Pancreas (tissue), 10 donors: Measurements from ENCODE around the gene MCF2L2. TPM values are rescaled to one million over a fixed set of nuclear protein-coding genes. Genes with fewer than 3 reads are reported as not detected.

Experiments
- ATAC-seq, 4 donors: fragments of 200-7000 bp; cut with Tn5 transposase; one replicate each; pipeline versions ENCODE4 v1.8.0 to v1.9.1; 2020; ENCODE audit warnings: mild to moderate bottlenecking in 4 of 4, moderate library complexity in 4 of 4
- DNase-seq, 6 donors: peaks; one replicate each; pipeline ENCODE4 v3.0.0-alpha.2; 2020
- FAIRE-seq: peaks from 2 replicates; lab custom pipeline; 2012; peaks lifted over from hg19 to GRCh38; lab: Jason Lieb, UNC
- H3K27ac ChIP-seq, 4 donors: fragments of 200-600 bp; sonication (generic); 1 replicate in 3 of 4; 2 replicates in 1 of 4; pipeline versions ENCODE4 v1.5.0 to v1.8.0; 2020
- H3K27me3 ChIP-seq, 4 donors: fragments of 200-600 bp; one replicate each; pipeline ENCODE4 v1.8.0; 2021
- H3K36me3 ChIP-seq, 3 donors: fragments of 200-600 bp; sonication (generic) in 1 of 3; one replicate each; pipeline versions ENCODE4 v1.5.0 to v1.8.0; 2020 to 2021
- H3K4me1 ChIP-seq, 3 donors: fragments of 200-600 bp; one replicate each; pipeline ENCODE4 v1.8.0; 2021
- H3K4me3 ChIP-seq, 4 donors: fragments of 200-600 bp; sonication (generic) in 2 of 4; one replicate each; pipeline versions ENCODE4 v1.5.0 to v1.8.0; 2020 to 2021
- H3K9me3 ChIP-seq, 4 donors: fragments of 200-600 bp; one replicate each; pipeline ENCODE4 v1.8.0; 2021
- CTCF ChIP-seq, 4 donors: fragments of 200-600 bp; sonication (generic) in 3 of 4; IDR thresholded peaks; one replicate each; pipeline versions ENCODE4 v1.5.0 to v1.8.0; 2021; ENCODE audit warnings: antibody characterized with exemption in 4 of 4
- WGBS, 2 donors: extraction: QIAGEN DNeasy Blood & Tissue Kit; methylation state at CpG; one replicate each; pipeline ENCODE4 v1.1.7; 2013; 5-methylcytosine and 5-hydroxymethylcytosine counted together
- intact Hi-C, 3 donors: fragments of 100-400 bp; cut with DNase I; formaldehyde crosslinking; loops; one replicate each; pipeline versions ENCODE4 v1.11.1 to v1.14.2; 2022
- polyA plus RNA-seq, 2 donors: library from polyadenylated mRNA; stranded (reverse); fragments of 200-250 nt; gene quantifications; one replicate each; pipeline ENCODE4 v1.2.3, GENCODE V29; 2013
- total RNA-seq, 6 donors: library from RNA; stranded (reverse); fragmentation: NEBNext Ultra II Directional in 4 of 6; extraction: Animal tissue kit (Norgen Biotek cat#: 25700) in 4 of 6; gene quantifications; one replicate each; pipeline versions ENCODE4 v1.2.1 to v1.2.4, GENCODE V29; 2021 to 2023
- donor health status: healthy with polysubstance abuse.
- donor health status: DM: no; HTN: no; CAD: no; lungs with moderate emphysema.
- donor health status: DM: no; HTN: no; CAD: no.
- donor health status: control.
- donor health status: control.
- donor health status: Bipolar disorder and iron deficiency.
- donor health status: DM: yes; HTN: yes; CAD: no.
- donor health status: DM: no; HTN: no; CAD: no.
- donor health status: DM: no; HTN: no; CAD: no.
- donor health status: DM: yes; HTN: yes; CAD: no.

MCF2L2 gene
- total and polyA plus RNA-seq, 8 donors, result 0.54 to 2.0 (median 0.97) TPM

- no peak for DNase-seq
- H3K9me3 ChIP-seq, result no peaks in the 10 kb centered on the region
- TF ChIP-seq CTCF (IDR thresholded peaks at IDR 0.05), result no peak
- intact Hi-C loops, result loop anchor here (5.0 to 10.0 kb wide), 4 partner anchors 203 to 265 kb away; no protein-coding TSS in a partner anchor
- ATAC-seq, result no peak
- H3K27ac ChIP-seq, result no peak overlapping the region
- no peak overlapping the region for H3K4me3 ChIP-seq
- no peaks in the 10 kb centered on the region for H3K27me3 ChIP-seq
- no peak for FAIRE-seq
- peaks cover 0 to 6% (median 0%) of the 10 kb centered on the region in 3 donors for H3K4me1 ChIP-seq
- no peaks in the 10 kb centered on the region for H3K36me3 ChIP-seq
- 61 to 74% methylated on average over 4 of the region's 4 CpGs for WGBS, 2 donors
Measured at GRCh38 chr3:183387797-183388196, 40.6 kb downstream of the MCF2L2 start.

- TF ChIP-seq CTCF (IDR thresholded peaks at IDR 0.05), result no peak
- Histone ChIP-seq H3K36me3 (no peaks in the 10 kb centered on the region), H3K4me3 (no peak overlapping the region), H3K4me1 (peaks cover 0 to 6% (median 0%) of the 10 kb centered on the region in 3 donors), H3K9me3 (no peaks in the 10 kb centered on the region), H3K27ac (no peak overlapping the region), H3K27me3 (no peaks in the 10 kb centered on the region)
- ATAC-seq, result no peak
- no peak for DNase-seq
- 78 to 81% methylated on average over 4 of the region's 4 CpGs for WGBS, 2 donors
- intact Hi-C loops, result loop anchor here (5.0 to 10.0 kb wide), 4 partner anchors 202 to 264 kb away; no protein-coding TSS in a partner anchor
- FAIRE-seq, result no peak
Measured at GRCh38 chr3:183386651-183387050, 41.8 kb downstream of the MCF2L2 start.

- Histone ChIP-seq H3K4me1 (peaks cover 0 to 6% (median 0%) of the 10 kb centered on the region in 3 donors), H3K27ac (peak overlapping the region in 2 of 4 donors; percentile 48 to 54), H3K4me3 (no peak overlapping the region), H3K27me3 (no peaks in the 10 kb centered on the region), H3K36me3 (no peaks in the 10 kb centered on the region), H3K9me3 (no peaks in the 10 kb centered on the region)
- intact Hi-C loops, result loop anchor here (5.0 to 10.0 kb wide), 4 partner anchors 201 to 264 kb away; no protein-coding TSS in a partner anchor
- DNase-seq (peak in 3 of 6 donors; percentile 31 to 71 (median 42)), FAIRE-seq (peak; percentile 76), ATAC-seq (peak; percentile 82 to 92 (median 91))
- 54 to 55% methylated on average over 11 of the region's 11 CpGs for WGBS, 2 donors
- peak; percentile 38 to 71 (median 56) for TF ChIP-seq CTCF (IDR thresholded peaks at IDR 0.05)
Measured at GRCh38 chr3:183385698-183386613, 42.5 kb downstream of the MCF2L2 start.

GRCh38 chr3:183381673-183382072 lies 46.7 kb downstream of the MCF2L2 start:
- Histone ChIP-seq H3K36me3 (no peaks in the 10 kb centered on the region), H3K4me3 (no peak overlapping the region), H3K27ac (no peak overlapping the region), H3K9me3 (no peaks in the 10 kb centered on the region), H3K4me1 (peaks cover 0 to 6% (median 0%) of the 10 kb centered on the region in 3 donors), H3K27me3 (no peaks in the 10 kb centered on the region)
- 56 to 59% methylated on average over 1 of the region's 1 CpG for WGBS, 2 donors
- TF ChIP-seq CTCF (IDR thresholded peaks at IDR 0.05), result no peak
- intact Hi-C loops, result loop anchor here (5.0 to 10.0 kb wide), 3 partner anchors 129 to 257 kb away; partner anchors contain the start of gene B3GNT5 (in 1 of the 3)
- FAIRE-seq (no peak), DNase-seq (no peak), ATAC-seq (no peak)
